ENCODE data around the gene GDPGP1.
"Not testable (repeated sequence)": the region's sequence is repeated elsewhere in the genome, so short reads cannot be mapped to it uniquely, and the experiment has no call there.

GDPGP1 gene

GRCh38 chr15:90227336-90227735 lies 6.7 kb upstream of the GDPGP1 start:
- DNase-seq = no peak

GRCh38 chr15:90227816-90228772 lies 5.9 kb upstream of the GDPGP1 start:
- no peak for DNase-seq

GRCh38 chr15:90228960-90229359 lies 5.0 kb upstream of the GDPGP1 start:
- DNase-seq = no peak

- no peak for DNase-seq
These were observed 3.9 kb upstream of the GDPGP1 start for GRCh38 chr15:90230071-90230494.

GRCh38 chr15:90230610-90231009 lies 3.4 kb upstream of the GDPGP1 start:
- DNase-seq = no peak

GRCh38 chr15:90231028-90232017 lies 2.7 kb upstream of the GDPGP1 start:
- DNase-seq = peak; percentile 76

- DNase-seq = no peak
These were observed 1.8 kb upstream of the GDPGP1 start for GRCh38 chr15:90232196-90232595.

- no peak for DNase-seq
These were observed 1.0 kb upstream of the GDPGP1 start for GRCh38 chr15:90232941-90233386.

GRCh38 chr15:90233387-90234095 lies 468 bp upstream of the GDPGP1 start, which contains the start of gene CIB1:
TSS of gene CIB1 (minus strand) at chr15:90233941. CDS start at chr15:90233885, 56 bp downstream.
- DNase-seq = peak; percentile 97

GRCh38 chr15:90239371-90239770 lies 5.4 kb downstream of the GDPGP1 start:
- no peak for DNase-seq

- no peak for DNase-seq
These were observed 6.8 kb downstream of the GDPGP1 start for GRCh38 chr15:90240856-90241255.

GRCh38 chr15:90241343-90242192 lies 7.6 kb downstream of the GDPGP1 start:
- DNase-seq = no peak

GRCh38 chr15:90243943-90244639 lies 10.1 kb downstream of the GDPGP1 start:
- DNase-seq = no peak

- no peak for DNase-seq
These were observed 14.8 kb downstream of the GDPGP1 start for GRCh38 chr15:90248789-90249202.

GRCh38 chr15:90249203-90249863 lies 15.3 kb downstream of the GDPGP1 start, which contains the start of gene TTLL13:
TSS of gene TTLL13 (plus strand) at chr15:90249556. CDS start at chr15:90250631, 1,075 bp downstream.
- peak; percentile 54 for DNase-seq

GRCh38 chr15:90257776-90258175 lies 23.8 kb downstream of the GDPGP1 start:
- no peak for DNase-seq

- no peak for DNase-seq
These were observed 25.5 kb downstream of the GDPGP1 start for GRCh38 chr15:90259524-90259923.

GRCh38 chr15:90260731-90261130 lies 26.7 kb downstream of the GDPGP1 start:
- not testable (repeated sequence) for DNase-seq

- DNase-seq = no peak
These were observed 27.8 kb downstream of the GDPGP1 start for GRCh38 chr15:90261811-90262210.

- no peak for DNase-seq
These were observed 28.4 kb downstream of the GDPGP1 start for GRCh38 chr15:90262426-90262825.
